Fibroblast of skin of right quadriceps (primary cell): ENCODE measurements around the gene USF2.

Experiments used
- DNase-seq: peaks from one replicate; pipeline ENCODE4 v3.0.0-alpha.2; 2013

Gene USF2

DNA sequence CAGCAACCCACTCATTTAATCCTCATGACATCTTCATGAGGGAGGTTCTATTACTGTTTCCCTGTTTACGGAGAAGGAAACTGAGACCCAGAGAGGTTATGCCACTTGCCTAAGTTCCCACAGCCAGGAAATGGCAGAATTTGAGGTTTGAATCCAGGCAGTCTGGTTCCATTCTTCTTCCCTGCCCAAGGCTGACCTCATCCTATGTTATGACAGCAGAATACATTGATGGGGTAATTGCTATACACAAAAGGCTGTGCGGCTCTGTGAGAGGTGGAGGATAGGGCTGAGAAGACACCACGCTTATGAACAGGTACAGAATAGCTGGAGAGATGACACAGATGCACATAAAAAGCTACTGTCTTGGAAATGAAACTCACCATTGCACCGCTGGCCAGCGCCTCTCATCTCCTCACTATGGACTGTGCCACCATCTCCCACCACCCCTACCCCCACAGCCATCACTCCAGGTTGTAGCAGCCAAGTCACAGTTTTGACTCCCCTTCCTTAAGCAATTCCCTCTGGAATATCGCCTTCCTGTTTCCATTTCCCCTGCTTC lies 34.7 kb downstream of the USF2 start:
- no peak for DNase-seq

DNA sequence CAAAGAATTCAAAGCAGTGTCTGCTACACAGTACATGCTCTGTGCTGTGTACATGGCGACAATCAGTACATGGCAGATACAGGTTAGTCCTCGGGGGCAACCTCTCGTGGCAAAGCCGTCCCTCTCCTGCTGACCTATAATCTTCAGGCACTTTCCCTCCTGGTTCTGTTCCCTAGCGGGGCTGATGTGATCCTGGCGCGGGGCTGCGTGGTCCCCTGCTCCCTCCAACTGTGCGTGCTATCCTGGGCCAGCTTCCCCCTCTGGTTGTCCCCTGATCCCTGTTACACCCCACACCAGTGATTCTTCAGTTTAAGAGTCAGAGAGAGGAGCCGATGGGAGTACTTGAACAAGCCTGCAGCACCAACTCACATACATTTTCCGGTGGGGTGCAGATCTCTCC lies 35.3 kb downstream of the USF2 start:
- no peak for DNase-seq

DNA sequence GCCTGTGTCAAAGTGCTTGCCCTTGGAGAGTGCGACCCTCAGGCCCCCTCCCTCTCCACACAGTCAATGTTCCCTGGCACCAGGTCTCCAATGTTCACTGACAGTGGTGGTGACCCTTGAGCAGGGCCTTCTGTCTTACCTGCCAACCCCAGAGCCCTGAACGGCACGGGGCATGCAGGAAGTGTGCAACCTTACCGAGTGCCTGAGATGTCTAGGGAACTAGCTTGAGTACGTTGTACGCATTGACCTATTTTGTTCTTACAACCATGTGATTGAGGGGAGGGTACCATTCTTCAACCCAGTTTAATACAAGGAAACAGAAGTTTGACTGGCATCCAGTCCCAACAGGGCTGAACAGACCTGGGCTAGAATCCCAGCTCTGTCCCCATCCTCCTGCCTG lies 36.4 kb downstream of the USF2 start:
- no peak for DNase-seq

DNA sequence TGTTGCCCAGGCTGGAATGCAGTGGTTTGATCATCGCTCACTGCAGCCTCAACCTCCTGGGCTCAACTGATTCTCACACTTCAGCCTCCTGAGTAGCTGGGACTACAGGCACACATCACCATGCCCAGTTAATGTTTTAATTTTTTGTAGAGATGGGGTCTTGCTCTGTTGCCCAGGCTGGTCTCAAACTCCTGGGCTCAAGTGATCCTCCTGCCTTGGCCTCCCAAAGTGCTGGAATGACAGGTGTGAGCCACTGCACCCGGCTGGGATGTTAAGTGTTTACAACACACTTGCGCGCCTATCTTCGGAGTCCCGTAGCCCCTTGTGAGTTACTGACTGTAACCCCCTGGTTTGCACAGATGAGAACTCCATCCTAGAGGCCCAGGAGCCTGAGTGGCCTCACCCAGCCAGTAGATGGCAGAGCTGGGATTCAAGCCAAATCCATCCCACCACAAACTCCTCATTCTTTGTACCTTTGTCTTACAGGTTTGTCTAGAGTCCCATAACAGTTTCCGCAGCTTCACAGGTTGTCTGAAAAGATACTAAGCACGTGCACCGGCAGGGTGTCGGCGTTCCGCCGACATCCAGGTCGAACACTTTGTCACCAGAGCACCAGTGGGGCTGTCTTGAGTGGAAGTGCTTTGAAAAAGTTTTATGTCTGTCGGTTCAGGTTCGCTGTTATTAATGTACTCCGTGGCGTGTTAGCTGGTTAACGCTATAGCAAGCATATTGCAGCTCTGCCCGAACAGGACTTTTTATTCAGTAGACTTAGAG lies 37.9 kb downstream of the USF2 start:
- DNase-seq: no peak

DNA sequence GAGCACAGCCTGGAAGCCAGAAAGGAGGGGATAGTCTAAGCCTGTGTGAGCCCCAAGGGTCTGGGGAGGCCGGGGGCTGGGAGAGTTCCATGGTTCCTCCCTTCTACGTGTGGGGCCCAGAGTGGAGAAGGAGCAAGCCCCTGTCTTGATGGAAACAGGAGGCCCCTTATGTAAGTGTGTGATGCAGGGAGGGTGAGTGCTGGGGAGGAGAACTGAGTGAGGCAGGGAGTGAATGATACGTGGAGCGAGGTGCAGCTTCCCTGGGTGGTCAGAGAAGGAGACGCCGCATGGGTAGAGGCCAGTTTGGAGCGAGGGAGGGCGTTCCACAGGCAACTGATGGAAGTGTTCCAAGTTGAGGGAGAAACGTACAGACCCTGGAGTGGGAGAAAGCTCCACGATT lies 39.2 kb downstream of the USF2 start:
- DNase-seq: no peak

DNA sequence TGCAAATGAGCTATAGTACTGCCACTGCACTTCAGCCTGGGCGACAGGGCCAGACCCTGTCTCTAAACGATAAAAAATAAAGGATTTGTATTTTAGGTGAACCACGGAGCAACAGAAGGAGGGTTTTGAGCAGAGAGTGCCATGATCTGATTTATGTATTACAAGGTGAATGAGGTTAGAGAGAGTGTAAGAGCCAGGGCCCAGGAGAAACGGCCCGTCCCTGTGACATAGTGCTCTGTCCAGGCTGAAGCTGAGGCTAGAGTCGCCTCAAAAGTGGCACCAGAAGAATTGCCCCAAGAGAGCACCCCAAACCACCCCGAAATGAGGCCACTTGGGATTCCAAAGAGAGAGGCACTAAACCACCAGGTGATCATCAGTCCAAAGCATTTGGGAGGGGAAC lies 40.1 kb downstream of the USF2 start:
- no peak for DNase-seq

DNA sequence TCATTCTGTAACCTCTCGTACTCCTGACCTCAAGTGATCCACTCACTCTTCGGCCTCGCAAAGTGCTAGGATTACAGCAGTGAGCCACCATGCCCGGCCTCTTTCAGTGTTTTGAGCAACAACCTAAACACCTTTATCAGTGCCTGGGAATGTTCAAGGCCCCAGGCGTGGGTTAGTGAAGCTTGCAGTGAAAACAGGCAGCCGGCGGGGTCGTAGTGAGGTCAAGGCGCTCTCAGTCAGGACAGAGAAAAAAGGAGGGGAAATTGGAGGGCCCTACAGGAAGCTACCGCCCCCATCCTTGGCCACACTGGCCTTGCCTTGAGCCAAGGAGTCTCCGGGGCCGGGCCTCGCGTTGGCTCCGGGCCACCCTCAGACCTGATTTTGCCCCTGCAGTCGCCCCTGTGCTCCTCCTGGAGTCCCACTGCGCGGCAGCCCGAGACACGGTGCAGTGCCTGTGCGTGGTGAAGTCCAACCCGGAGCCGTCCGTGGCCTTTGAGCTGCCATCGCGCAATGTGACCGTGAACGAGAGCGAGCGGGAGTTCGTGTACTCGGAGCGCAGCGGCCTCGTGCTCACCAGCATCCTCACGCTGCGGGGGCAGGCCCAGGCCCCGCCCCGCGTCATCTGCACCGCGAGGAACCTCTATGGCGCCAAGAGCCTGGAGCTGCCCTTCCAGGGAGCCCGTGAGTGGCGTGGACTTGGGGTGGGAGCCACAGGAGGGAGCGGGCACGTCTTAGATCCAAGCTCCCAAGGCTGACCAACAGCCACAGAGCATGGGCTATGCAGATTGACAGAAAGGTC lies 40.9 kb downstream of the USF2 start:
- no peak for DNase-seq

DNA sequence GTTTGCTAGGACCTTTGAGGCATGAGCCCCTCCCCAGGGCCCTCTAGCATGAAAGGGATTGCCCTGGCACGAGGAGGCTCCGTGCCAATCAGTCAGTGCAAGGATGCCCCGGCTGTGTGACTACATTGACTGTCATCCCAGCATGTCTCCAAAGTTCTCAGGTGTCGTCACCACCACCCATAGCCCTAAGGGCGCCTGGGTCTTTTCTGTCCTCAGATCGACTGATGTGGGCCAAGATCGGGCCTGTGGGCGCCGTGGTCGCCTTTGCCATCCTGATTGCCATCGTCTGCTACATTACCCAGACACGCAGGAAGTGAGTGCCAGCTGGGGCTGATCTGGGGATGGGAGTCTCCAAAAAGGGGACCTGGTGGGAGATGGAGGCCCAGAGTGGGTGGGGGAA lies 41.6 kb downstream of the USF2 start:
- no peak for DNase-seq

DNA sequence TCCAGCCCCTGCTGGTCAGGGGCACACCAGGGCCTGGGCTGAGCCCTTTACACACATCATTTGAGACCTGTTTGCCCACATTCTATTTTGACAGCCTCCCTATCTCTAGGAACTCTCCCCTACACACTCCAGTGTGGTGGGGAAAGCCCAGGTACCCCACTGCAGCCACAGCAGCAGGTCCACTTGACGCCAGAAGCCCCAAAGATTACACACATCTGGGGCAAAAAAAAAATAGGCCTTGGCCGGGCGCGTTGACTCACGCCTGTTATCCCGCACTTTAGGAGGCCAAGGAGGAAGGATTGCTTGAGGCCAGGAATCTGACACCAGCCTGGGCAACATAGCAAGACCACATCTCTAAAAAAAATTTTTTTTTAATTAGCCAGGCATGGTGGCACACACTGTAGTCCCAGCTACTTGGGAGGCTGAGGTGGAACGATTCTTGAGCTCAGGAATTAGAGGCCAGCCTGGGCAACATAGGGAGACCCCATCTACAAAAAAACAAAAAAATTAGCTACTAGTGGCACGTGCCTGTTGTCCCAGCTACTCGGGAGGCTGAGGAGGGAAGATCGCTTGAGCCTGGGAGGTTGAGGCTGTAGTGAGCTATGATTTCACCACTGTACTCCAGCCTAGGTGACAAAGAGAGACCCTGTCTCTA lies 42.2 kb downstream of the USF2 start:
- no peak for DNase-seq

DNA sequence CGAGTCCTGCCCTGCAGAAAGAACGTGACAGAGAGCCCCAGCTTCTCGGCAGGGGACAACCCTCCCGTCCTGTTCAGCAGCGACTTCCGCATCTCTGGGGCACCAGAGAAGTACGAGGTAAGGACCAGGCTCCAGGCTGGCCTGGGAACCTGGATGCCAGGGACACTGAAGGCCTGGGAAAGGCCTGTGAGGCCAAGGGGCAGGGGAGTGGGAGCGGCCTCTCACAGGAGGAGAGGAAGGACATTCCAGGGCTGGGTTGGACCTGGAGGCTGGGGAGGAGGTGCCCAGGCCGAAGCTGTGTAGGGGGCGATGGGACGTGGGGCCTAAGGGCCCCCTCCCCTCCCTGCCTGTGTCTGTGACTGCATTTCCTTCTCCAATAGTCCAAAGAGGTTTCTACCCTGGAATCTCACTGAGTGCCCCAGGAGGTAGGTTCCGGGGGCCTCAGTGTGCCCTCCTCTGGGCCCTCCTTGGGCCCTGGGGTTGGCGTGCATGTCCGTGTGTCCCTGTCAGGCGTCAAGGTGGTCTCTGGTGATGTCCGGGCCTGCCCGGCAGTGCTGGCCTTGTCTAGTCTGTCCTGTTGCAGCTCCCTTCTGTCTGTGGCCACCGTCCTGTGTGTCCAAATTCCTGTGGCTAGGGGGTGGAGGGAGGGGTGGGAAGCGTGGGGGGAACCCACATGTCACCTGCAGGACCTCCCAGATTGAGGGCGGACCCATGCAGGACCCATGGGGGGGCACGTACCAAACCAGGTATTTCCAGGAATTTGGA lies 43.3 kb downstream of the USF2 start:
- no peak for DNase-seq

DNA sequence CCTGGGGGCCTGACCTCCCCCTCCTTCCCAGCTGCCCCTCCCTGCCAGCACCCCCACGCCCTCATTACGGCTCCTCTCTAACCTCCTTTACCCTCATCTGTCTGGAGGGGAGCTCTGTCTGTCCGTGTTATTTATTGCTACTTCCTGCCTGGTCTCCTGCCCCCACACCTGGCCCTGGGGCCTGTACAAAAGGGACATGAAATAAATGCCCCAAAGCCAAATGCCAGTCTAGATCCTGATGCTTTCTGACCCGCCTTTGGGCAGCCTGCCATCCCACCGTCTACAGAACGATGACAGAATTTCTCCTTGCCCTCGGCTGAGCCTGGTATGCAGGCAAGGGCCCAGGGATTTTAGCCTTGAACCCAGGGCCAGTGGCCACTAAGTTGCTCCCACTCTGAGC lies 44.8 kb downstream of the USF2 start:
- no peak for DNase-seq

DNA sequence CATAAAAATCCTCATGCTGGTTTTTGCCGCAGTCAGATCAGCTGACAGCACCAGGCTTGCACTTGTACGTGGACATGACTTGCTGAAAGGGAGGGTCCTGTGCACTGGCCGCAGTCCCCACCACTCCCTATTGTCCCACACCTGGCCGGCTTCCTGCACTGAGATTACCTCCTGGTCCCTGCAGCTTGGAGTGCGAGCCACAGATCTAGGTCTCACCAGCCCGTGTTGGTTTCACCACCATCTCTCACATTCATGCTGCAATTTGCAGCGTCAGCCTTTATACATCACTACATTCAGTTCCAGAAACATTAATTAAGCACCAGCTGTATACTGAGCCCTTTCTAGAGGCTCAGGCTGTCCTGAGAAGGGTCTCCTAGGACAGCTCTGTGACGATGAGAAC lies 45.3 kb downstream of the USF2 start:
- DNase-seq: no peak

DNA sequence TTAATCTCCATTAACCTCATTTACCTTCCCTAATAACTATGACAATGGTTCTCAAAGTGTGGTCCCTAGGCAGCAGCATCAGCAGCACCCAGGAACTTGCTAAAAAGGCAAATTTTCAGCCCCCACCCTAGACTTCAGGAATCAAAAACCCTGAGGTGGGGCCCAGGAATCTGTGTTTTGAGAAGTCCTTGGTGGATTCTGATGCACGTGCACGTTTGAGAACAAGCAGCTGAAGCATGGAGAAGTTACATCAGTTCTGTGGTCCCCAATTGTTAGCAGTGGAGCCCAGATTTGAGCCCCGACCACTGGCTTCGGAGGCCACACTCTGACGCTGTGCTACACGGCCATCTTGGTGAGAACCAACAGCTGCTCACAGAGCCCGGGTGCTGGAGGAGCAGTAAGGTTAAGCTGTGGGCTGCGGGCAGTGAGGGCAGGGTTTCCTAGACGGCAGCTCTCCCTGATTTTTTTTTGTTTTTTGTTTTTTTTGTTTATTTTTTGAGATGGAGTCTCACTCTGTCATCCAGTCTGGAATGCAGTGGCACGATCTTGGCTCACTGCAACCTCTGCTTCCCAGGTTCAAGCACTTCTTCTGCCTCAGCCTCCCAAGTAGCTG lies 46.2 kb downstream of the USF2 start:
- DNase-seq: no peak

DNA sequence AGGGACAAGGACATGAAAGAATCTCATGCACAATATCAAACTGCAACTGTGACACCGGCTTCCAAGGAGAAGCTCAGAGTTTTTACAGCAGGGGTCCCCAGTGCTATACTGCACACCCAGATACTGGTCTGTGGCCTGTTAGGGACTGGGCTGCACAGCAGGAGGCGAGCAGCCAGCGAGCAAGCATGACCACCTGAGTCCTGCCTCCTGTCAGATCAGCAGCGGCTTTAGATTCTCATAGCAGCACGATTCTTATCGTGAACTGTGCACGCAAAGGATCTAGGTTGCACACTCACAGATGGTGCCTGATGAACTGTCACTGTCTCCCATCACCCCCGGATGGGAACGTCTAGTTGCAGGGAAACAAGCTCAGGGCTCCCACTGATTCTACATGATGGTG lies 47.1 kb downstream of the USF2 start:
- DNase-seq: no peak

DNA sequence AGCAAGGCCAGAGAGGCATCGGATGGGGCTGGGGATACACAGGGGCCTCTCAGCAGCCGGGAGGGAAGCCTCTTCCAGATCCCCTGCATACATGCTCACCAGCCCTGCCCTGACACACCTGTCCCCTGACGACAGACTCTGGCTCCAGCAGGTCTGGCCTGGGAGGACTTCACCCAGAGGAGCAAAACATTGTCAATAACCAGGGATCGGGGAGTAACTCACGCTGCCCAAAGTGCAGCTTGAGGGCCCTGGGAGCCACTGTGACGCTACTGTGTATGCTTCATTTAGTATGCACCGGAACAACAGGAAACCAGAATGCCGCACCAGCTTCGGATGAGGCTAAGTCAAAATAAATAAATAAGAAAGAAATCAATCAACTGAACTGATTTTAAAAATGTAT lies 47.8 kb downstream of the USF2 start:
- DNase-seq: no peak

DNA sequence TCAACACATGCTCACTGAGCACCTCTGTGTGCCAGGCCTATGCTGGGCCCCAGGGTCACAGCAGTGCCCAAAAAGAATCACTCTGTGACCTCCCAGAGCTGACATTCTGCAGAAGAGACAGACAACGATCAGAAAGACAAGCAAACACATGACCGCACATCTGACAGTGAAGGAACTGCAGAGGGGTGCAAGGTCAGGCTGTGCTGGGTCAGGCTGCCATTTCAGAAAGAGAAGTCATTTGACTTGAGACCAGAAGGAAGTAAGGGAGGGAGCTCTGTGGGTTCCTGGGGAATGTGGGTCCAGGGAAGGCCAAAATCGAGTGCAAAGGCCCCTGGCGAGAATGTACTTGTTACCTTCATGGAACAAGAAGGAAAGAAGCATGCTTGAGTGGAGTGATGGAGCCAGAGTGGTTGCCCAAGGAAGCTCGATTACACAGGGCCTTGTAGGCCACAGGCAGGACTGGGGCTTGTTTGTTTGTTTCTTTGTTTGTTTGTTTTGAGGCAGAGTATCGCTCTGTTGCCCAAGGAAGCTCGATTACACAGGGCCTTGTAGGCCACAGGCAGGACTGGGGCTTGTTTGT lies 48.8 kb downstream of the USF2 start:
- DNase-seq: no peak

DNA sequence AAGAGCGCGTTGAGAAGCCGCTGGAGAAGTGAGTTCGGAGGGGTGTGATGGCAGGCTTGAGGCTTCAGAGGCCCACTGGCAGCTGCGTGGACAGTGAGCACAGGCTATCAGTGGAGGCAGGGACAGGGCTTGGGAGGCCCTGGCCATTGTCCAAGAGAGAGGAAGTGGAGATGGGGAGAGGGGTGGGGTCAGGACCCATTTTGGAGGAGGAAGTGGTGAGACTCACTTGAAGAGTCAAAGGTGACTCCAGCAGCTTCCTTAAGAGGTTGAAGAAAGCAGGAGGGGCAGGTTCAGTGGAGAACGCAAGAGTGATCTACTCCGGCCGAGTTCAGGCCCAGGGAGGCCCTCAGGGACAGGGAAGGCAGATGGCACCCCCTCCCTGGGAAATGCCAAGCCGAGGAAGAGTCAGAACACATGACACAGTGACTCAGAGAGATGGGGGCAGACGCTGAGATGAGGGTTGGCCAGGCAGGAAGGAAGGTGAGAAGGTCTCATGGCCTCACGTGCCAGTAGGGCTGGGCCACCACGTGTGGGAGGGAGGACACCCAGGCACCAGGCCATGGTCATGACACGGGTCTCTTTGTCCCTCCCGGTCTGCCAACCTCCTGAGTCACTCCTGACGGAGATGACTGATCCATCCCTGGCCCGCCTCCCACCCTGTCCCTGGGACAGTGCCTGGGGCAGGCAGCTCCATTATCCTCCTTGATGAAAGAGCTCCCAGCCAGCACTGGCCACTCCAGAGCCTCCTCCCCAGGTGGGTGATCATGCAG lies 50.1 kb downstream of the USF2 start:
- peak; percentile 15 for DNase-seq

DNA sequence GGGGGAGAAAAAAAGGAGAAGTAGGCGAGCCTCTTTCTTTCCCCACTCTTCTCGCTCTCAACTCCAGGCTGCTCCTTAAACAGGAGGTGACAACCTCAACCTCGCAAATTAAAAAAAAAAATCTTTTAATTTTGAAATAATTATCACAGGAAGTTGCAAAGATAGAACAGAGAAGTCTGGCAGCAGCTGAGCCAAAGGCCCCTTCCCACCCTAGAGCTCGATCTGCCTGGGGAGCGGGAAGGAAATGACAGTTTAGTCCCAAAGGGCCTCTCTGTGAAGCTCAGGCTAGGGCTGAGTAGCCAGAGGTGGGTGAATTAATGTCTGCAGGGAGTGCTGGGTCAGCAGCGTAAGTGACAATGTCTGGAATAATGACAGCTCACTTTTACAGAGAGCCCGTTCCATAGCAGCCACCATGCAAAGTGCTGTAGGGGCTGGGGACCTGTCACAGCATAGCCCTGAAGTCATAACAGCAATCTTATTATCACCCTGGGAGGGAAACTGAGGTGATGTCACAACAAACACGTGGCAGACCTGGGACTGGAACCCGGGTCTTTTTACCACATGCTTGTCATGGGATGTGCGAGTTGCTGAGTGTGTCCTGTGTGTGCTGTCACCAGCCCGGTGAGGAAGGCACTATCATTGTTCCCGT lies 51.4 kb downstream of the USF2 start:
- no peak for DNase-seq

DNA sequence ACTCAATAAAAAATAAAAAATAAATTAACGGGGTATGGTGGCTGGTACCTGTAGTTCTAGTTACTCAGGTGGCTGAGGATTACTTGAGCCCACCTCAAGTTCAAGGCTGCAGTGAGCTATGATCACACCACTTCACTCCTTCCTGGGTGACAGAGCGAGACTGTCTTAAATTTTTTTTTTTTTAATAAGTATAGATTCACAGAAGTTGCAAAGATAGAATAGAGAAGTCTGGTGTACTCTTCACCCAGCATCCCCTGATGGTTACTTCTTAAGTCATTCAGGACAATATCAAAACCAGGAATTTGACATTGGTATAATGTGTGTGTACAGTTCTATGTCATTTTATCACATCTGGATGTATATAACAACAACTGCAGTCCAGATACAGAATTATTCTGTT lies 52.5 kb downstream of the USF2 start:
- DNase-seq: no peak

DNA sequence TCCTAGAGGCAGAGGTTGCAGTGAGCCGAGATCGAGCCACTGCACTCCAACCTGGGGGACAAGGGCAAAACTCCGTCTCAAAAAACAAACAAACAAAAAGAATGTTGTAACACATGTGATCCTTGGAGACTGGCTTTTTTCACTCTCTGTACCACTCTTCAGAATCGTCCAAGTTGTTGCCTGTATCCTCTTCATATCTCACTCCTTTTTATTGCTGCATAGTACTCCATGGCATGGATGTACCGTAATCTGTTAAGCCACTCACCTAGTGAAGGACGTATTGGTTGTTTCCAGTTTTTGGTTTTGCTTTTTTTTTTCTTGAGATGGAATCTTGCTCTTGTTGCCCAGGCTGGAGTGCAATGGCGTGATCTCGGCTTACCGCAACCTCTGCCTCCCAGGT lies 53.3 kb downstream of the USF2 start:
- DNase-seq: no peak

DNA sequence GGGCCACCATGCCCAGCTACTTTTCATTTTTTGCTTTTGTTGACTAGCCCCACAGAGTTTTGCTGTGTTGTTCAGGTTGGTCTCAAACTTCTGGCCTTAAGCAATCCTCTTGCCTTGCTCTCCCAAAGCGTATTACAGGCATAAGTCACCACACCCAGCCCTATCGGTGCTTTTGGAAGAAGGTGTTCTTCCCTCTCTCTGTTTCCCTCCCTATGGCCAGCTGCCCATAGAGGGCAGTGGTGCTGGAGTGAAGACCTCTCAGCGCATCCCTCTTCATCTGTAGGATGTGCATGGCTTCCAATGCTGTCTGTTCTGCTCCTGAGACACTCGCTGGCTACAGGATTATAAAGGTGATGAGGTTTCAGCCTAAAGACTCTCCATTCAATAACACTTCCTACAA lies 58.9 kb downstream of the USF2 start:
- no peak for DNase-seq
